ENCODE results near the gene GGCX. TPM values are rescaled to one million over a fixed set of nuclear protein-coding genes. Genes with fewer than 3 reads are reported as not detected.

The GGCX gene
- total and polyA plus RNA-seq, 2 experiments from 2014 or later, result 24.3 to 32.0 TPM

- Histone ChIP-seq H3K9me3 (ENCODE audit: low read depth) (no peaks in the 10 kb centered on the region), H3K4me1 (ENCODE audit: low read depth) (peaks cover 24% of the 10 kb centered on the region), H3K27ac (no peak overlapping the region), H3K27me3 (no peaks in the 10 kb centered on the region), H3K4me3 (no peak overlapping the region), H3K36me3 (no peaks in the 10 kb centered on the region)
- no peak for DNase-seq (ENCODE audit: low read depth in 1 of 2, low spot score in 1 of 2)
- TF ChIP-seq, protein P1, sequence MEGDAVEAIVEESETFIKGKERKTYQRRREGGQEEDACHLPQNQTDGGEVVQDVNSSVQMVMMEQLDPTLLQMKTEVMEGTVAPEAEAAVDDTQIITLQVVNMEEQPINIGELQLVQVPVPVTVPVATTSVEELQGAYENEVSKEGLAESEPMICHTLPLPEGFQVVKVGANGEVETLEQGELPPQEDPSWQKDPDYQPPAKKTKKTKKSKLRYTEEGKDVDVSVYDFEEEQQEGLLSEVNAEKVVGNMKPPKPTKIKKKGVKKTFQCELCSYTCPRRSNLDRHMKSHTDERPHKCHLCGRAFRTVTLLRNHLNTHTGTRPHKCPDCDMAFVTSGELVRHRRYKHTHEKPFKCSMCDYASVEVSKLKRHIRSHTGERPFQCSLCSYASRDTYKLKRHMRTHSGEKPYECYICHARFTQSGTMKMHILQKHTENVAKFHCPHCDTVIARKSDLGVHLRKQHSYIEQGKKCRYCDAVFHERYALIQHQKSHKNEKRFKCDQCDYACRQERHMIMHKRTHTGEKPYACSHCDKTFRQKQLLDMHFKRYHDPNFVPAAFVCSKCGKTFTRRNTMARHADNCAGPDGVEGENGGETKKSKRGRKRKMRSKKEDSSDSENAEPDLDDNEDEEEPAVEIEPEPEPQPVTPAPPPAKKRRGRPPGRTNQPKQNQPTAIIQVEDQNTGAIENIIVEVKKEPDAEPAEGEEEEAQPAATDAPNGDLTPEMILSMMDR (IDR thresholded peaks at IDR 0.05; ENCODE audit: low read depth, low read length), result no peak
These were observed 33.5 kb downstream of the GGCX start for GRCh38 chr2:85527787-85528186.

DNA sequence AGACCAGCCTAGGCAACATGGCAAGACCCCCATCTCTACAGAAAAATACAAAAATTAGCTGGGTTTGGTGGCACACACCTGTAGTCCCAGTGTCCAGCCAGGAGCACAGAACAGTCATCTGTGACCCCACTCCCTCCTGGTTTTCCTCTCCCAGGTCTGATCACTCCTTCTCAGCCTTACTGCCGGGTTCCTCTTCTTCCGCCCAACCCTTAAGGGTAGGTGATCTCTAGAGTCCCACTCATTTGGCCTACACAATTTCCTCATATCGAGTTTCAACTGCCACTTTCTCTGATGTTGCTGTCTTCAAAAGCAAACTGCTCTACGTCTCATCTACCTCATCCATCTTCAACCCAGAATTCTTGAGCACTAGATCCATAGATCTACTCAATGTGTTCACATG, 35.7 kb downstream of the GGCX start:
- Histone ChIP-seq H3K27ac (peak overlapping the region; percentile 87), H3K9me3 (ENCODE audit: low read depth) (no peaks in the 10 kb centered on the region), H3K4me1 (ENCODE audit: low read depth) (peaks cover 24% of the 10 kb centered on the region), H3K27me3 (no peaks in the 10 kb centered on the region), H3K4me3 (no peak overlapping the region), H3K36me3 (no peaks in the 10 kb centered on the region)
- TF ChIP-seq, protein P1 (IDR thresholded peaks at IDR 0.05; ENCODE audit: low read depth, low read length), result no peak
- no peak for DNase-seq (ENCODE audit: low read depth in 1 of 2, low spot score in 1 of 2)

GRCh38 chr2:85525029-85525428, 36.3 kb downstream of the GGCX start:
- no peaks in the 10 kb centered on the region for H3K36me3 ChIP-seq
- TF ChIP-seq, protein P1 (IDR thresholded peaks at IDR 0.05; ENCODE audit: low read depth, low read length), result no peak
- no peak for DNase-seq (ENCODE audit: low read depth in 1 of 2, low spot score in 1 of 2)
- no peaks in the 10 kb centered on the region for H3K9me3 ChIP-seq (ENCODE audit: low read depth)
- peak overlapping the region; percentile 87 for H3K27ac ChIP-seq
- peaks cover 24% of the 10 kb centered on the region for H3K4me1 ChIP-seq (ENCODE audit: low read depth)
- no peak overlapping the region for H3K4me3 ChIP-seq
- no peaks in the 10 kb centered on the region for H3K27me3 ChIP-seq

DNA sequence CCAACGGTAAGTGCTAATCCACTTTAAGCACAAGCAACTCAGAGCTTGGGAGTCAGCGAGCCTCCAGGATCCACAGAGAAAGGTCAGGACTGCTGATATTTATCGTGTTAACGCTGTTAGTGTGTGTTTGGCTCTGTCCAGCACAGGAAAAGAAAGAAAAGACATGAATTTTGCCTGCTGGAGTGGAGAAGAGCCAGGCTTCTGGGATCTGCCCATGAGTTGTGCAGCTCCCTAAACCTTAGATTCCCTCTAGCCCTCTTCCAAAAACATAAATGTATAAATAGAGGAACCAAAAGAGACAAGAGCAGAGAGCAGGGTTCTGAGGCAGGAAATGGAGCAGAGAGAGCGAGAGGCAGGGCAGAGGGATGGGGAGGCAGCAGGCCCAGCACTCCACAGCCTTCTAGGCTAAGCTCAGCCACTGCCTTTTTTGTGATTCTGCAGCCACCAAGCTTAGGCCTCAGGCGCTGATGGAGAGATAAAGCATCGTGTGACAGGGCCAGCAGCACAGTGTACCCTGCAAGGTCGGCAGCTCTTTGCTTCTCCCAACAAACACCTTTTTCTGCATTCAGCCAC, 36.9 kb downstream of the GGCX start:
- peak; percentile 34 to 57 for DNase-seq (ENCODE audit: low read depth in 1 of 2, low spot score in 1 of 2)
- no peaks in the 10 kb centered on the region for H3K36me3 ChIP-seq
- TF ChIP-seq, protein P1 (IDR thresholded peaks at IDR 0.05; ENCODE audit: low read depth, low read length), result no peak
- no peak overlapping the region for H3K4me3 ChIP-seq
- no peaks in the 10 kb centered on the region for H3K9me3 ChIP-seq (ENCODE audit: low read depth)
- peak overlapping the region; percentile 87 for H3K27ac ChIP-seq
- H3K27me3 ChIP-seq, result no peaks in the 10 kb centered on the region
- peaks cover 24% of the 10 kb centered on the region for H3K4me1 ChIP-seq (ENCODE audit: low read depth)

DNA sequence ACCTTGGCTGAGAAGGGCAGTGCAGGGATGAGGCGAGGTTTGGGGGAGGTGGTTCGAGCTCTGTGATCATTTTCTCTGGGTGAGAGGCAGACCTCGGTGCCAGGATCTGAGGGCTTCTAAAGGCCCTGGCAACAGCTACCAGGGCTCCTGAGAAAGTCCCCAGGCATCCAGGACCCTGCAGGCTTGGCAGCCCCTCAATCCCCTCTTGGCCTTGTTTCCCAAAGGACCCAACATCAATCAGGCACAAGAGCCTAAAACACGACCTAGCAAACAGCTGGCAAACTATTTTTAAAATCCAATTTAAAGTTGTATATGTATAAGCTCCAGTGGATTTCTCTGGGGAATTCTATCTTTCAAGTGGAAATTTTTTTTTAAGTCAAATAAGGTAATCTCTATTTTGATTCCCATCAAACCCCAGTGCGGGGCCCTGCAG, 37.4 kb downstream of the GGCX start:
- Histone ChIP-seq H3K9me3 (ENCODE audit: low read depth) (no peaks in the 10 kb centered on the region), H3K4me1 (ENCODE audit: low read depth) (peaks cover 24% of the 10 kb centered on the region), H3K27ac (peak overlapping the region; percentile 87), H3K27me3 (no peaks in the 10 kb centered on the region), H3K4me3 (no peak overlapping the region), H3K36me3 (no peaks in the 10 kb centered on the region)
- TF ChIP-seq, protein P1 (IDR thresholded peaks at IDR 0.05; ENCODE audit: low read depth, low read length), result no peak
- no peak for DNase-seq (ENCODE audit: low read depth in 1 of 2, low spot score in 1 of 2)
